Caco-2 (cell line): ENCODE data around the gene PLEKHG4B. TPM values are rescaled to one million over a fixed set of nuclear protein-coding genes. Genes with fewer than 3 reads are reported as not detected.

Source experiments
- BruUV-seq: library from RNA; stranded (reverse); fragments of 400-500 nt; replicated peaks from 2 replicates; lab custom pipeline; 2021; lab: Mats Ljungman, UMichigan
- CTCF ChIA-PET: fragments of 300-600 bp; sonication (Branson Sonifier 250); formaldehyde crosslinking; loops from one replicate; lab custom pipeline; 2022; ENCODE audit warnings: antibody characterized with exemption; lab: Charles Lee
- POLR2A ChIA-PET: fragments of 300-600 bp; sonication (Branson Sonifier 250); formaldehyde crosslinking; loops from one replicate; lab custom pipeline; 2022; ENCODE audit warnings: antibody characterized with exemption; lab: Charles Lee
- DNase-seq, 2 experiments: peaks; one replicate each; pipeline versions ENCODE4 v3.0.0 to v3.0.0-alpha.2; 2020 to 2022
- H3K27me3 ChIP-seq: replicated peaks from 2 replicates; pipeline ENCODE4 v1.6.0; 2011; ENCODE audit warnings: low read length; ENCODE audit not compliant: control insufficient read depth, insufficient read depth
- H3K36me3 ChIP-seq: 2 replicates; pipeline ENCODE4 v1.5.1; 2011; ENCODE audit warnings: low read length; ENCODE audit not compliant: control insufficient read depth, insufficient read depth
- H3K4me1 ChIP-seq: fragments of 250-450 bp; sonication (Bioruptor Pico); 2 replicates; pipeline ENCODE4 v1.5.1; 2020; ENCODE audit warnings: mild to moderate bottlenecking
- H3K4me3 ChIP-seq: 2 replicates; pipeline ENCODE4 v1.5.1; 2011; ENCODE audit warnings: low read depth, mild to moderate bottlenecking, control low read depth, low read length
- H3K9me3 ChIP-seq: fragments of 250-450 bp; sonication (Bioruptor Pico); 2 replicates; pipeline ENCODE4 v1.5.1; 2020; ENCODE audit warnings: mild to moderate bottlenecking, moderate library complexity
- H3K27ac Mint-ChIP-seq: one replicate; pipeline ENCODE4 v1.8.0; 2022; ENCODE audit warnings: mixed read lengths; ENCODE audit not compliant: unreplicated experiment
- H3K27me3 Mint-ChIP-seq: one replicate; pipeline ENCODE4 v1.8.0; 2022; ENCODE audit warnings: mixed read lengths; ENCODE audit not compliant: insufficient read depth, unreplicated experiment
- H3K36me3 Mint-ChIP-seq: one replicate; pipeline ENCODE4 v1.8.0; 2022; ENCODE audit warnings: mild to moderate bottlenecking, mixed read lengths; ENCODE audit not compliant: insufficient read depth, unreplicated experiment
- H3K4me1 Mint-ChIP-seq: one replicate; pipeline ENCODE4 v1.8.0; 2022; ENCODE audit warnings: low read depth, mixed read lengths; ENCODE audit not compliant: unreplicated experiment
- H3K4me3 Mint-ChIP-seq: one replicate; pipeline ENCODE4 v1.8.0; 2022; ENCODE audit warnings: mild to moderate bottlenecking, moderate library complexity, mixed read lengths; ENCODE audit not compliant: unreplicated experiment
- H3K9me3 Mint-ChIP-seq: one replicate; pipeline ENCODE4 v1.8.0; 2022; ENCODE audit warnings: mixed read lengths; ENCODE audit not compliant: unreplicated experiment
- intact Hi-C: fragments of 100-400 bp; cut with micrococcal nuclease; formaldehyde crosslinking; loops from one replicate; pipeline ENCODE4 v1.10.0; 2022; ENCODE audit not compliant: unreplicated experiment
- total RNA-seq: library from RNA; stranded (reverse); gene quantifications from 2 replicates; pipeline ENCODE4 v1.2.3, GENCODE V29; 2022
- TF ChIP-seq, protein P1 (sequence below), 2 experiments: fragments of 200-600 bp in 1 of 2; IDR thresholded peaks; 1 replicate in 1 of 2; 2 replicates in 1 of 2; pipeline versions ENCODE4 v1.5.1 to v1.8.0; 2011 to 2022; ENCODE audit warnings: antibody characterized with exemption in 1 of 2, control low read depth in 1 of 2, inconsistent platforms in 1 of 2, low read depth in 1 of 2, low read length in 1 of 2, mild to moderate bottlenecking in 1 of 2, moderate library complexity in 1 of 2; ENCODE audit not compliant: insufficient read depth in 1 of 2, severe bottlenecking in 1 of 2, unreplicated experiment in 1 of 2

PLEKHG4B gene
- total RNA-seq, 1 experiment from 2014 or later, result 15.0 TPM

DNA sequence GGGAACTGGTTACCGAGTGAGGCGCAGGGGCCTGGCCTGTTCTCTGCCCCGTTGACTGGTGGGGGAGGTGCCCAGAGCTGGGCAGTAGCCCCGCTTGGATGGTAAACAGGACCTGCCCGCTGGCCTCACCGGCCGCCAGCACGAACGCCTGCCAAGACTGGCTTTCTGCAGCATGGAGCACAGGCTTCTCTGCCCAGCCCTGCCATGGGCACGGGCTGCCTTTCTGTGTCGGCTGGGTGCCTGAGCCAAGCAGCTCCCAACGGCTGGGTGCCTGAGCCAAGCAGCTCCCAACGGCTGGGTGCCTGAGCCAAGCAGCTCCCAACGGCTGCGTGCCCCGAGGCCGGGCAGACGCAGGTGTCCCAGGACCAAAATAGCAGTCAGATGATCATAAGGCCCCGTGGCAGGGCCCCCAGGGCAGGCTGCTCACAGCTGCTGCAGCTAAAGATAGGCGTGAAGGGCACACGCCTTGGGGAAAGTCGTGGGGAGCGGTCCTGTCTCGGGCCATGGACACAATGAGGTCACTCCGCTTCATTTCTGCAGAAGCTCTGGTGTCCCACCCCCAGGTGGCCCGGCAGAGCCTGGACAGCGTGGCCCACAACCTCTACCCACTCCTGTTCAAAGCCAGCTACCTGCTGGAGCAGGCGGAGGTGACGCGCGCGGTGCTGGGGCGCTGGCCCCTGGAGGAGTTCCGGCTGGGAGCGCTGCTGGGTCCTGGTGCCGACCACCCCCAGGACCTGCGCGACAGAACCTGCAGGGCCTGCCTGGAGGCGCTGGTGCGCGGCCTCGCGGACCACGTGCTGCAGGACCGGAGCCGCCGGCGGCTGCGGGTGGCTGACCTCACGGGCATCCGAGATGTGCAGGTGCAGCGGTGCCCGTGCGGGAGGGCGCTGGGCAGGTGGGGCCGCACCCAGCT, 99.3 kb downstream of the PLEKHG4B start, which contains the start of gene LRRC14B:
TSS of gene LRRC14B (plus strand) at position 460 of the 913 bp plus-strand sequence. CDS start at position 504, 44 bp downstream.
- no peak for DNase-seq
- Mint-ChIP-seq H3K4me1 (peaks cover 8% of the 10 kb centered on the region), H3K27ac (no peak within 1 kb of the TSS), H3K4me3 (no peak within 1 kb of the TSS), H3K9me3 (no peaks in the 10 kb centered on the region), H3K36me3 (peaks cover 6% of the 10 kb centered on the region), H3K27me3 (no peaks in the 10 kb centered on the region)
- Histone ChIP-seq H3K36me3 (no peaks in the 10 kb centered on the region), H3K9me3 (no peaks in the 10 kb centered on the region), H3K4me1 (no peaks in the 10 kb centered on the region), H3K4me3 (no peak within 1 kb of the TSS), H3K27me3 (no peaks in the 10 kb centered on the region)
- no TSS peak for BruUV-seq
- intact Hi-C loops, result no loop called here
- TF ChIP-seq, protein P1, sequence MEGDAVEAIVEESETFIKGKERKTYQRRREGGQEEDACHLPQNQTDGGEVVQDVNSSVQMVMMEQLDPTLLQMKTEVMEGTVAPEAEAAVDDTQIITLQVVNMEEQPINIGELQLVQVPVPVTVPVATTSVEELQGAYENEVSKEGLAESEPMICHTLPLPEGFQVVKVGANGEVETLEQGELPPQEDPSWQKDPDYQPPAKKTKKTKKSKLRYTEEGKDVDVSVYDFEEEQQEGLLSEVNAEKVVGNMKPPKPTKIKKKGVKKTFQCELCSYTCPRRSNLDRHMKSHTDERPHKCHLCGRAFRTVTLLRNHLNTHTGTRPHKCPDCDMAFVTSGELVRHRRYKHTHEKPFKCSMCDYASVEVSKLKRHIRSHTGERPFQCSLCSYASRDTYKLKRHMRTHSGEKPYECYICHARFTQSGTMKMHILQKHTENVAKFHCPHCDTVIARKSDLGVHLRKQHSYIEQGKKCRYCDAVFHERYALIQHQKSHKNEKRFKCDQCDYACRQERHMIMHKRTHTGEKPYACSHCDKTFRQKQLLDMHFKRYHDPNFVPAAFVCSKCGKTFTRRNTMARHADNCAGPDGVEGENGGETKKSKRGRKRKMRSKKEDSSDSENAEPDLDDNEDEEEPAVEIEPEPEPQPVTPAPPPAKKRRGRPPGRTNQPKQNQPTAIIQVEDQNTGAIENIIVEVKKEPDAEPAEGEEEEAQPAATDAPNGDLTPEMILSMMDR (IDR thresholded peaks at IDR 0.05; ENCODE audit: insufficient read depth in 1 of 2, low read depth in 1 of 2, low read length in 1 of 2, severe bottlenecking in 1 of 2, unreplicated experiment in 1 of 2), result no peak
- POLR2A ChIA-PET, result interaction anchor here (0.6 kb wide), 1 partner anchor 467 kb away, joined by 3 read pairs; no protein-coding TSS in a partner anchor
- CTCF ChIA-PET, result no interaction called here

- no peaks in the 10 kb centered on the region for H3K27me3 Mint-ChIP-seq
- H3K4me3 ChIP-seq, result no peak overlapping the region
- no peaks in the 10 kb centered on the region for H3K36me3 ChIP-seq
- H3K4me3 Mint-ChIP-seq, result no peak overlapping the region
- H3K9me3 Mint-ChIP-seq, result no peaks in the 10 kb centered on the region
- BruUV-seq, result no TSS peak
- intact Hi-C loops, result no loop called here
- H3K36me3 Mint-ChIP-seq, result peaks cover 6% of the 10 kb centered on the region
- CTCF ChIA-PET, result no interaction called here
- no peak overlapping the region for H3K27ac Mint-ChIP-seq
- H3K4me1 ChIP-seq, result no peaks in the 10 kb centered on the region
- POLR2A ChIA-PET, result interaction anchor here (0.6 kb wide), 1 partner anchor 466 kb away, joined by 3 read pairs; no protein-coding TSS in a partner anchor
- TF ChIP-seq, protein P1 (IDR thresholded peaks at IDR 0.05; ENCODE audit: insufficient read depth in 1 of 2, low read depth in 1 of 2, low read length in 1 of 2, severe bottlenecking in 1 of 2, unreplicated experiment in 1 of 2), result no peak
- peaks cover 8% of the 10 kb centered on the region for H3K4me1 Mint-ChIP-seq
- no peaks in the 10 kb centered on the region for H3K9me3 ChIP-seq
- H3K27me3 ChIP-seq, result no peaks in the 10 kb centered on the region
- DNase-seq, result no peak
Measured at GRCh38 chr5:191949-192690, 100.2 kb downstream of the PLEKHG4B start.

GRCh38 chr5:192691-192969, 100.7 kb downstream of the PLEKHG4B start:
- CTCF ChIA-PET, result no interaction called here

More at GRCh38 chr5:192691-192969, 100.7 kb downstream of the PLEKHG4B start:
- H3K36me3 Mint-ChIP-seq, result peaks cover 6% of the 10 kb centered on the region
- Histone ChIP-seq H3K27me3 (no peaks in the 10 kb centered on the region), H3K4me1 (no peaks in the 10 kb centered on the region), H3K36me3 (no peaks in the 10 kb centered on the region), H3K4me3 (no peak overlapping the region), H3K9me3 (no peaks in the 10 kb centered on the region)
- no peak overlapping the region for H3K4me3 Mint-ChIP-seq
- no peaks in the 10 kb centered on the region for H3K27me3 Mint-ChIP-seq
- TF ChIP-seq, protein P1 (IDR thresholded peaks at IDR 0.05; ENCODE audit: insufficient read depth in 1 of 2, low read depth in 1 of 2, low read length in 1 of 2, severe bottlenecking in 1 of 2, unreplicated experiment in 1 of 2), result no peak
- DNase-seq, result no peak
- H3K9me3 Mint-ChIP-seq, result no peaks in the 10 kb centered on the region
- intact Hi-C loops, result no loop called here
- H3K27ac Mint-ChIP-seq, result no peak overlapping the region
- POLR2A ChIA-PET, result no interaction called here
- peaks cover 8% of the 10 kb centered on the region for H3K4me1 Mint-ChIP-seq
- BruUV-seq, result no TSS peak
